Astrocyte of the spinal cord (primary cell): ENCODE results near the gene SCN11A.

ENCODE experiments used
- DNase-seq: peaks from one replicate; pipeline ENCODE4 v3.0.0; 2011; ENCODE audit warnings: low read depth, low spot score
- H3K4me3 ChIP-seq: 2 replicates; pipeline ENCODE4 v1.5.1; 2011; ENCODE audit warnings: low read depth, mild to moderate bottlenecking, low read length, moderate library complexity
- CTCF ChIP-seq: IDR thresholded peaks from 2 replicates; pipeline ENCODE4 v1.5.1; 2012; ENCODE audit warnings: low read depth, mild to moderate bottlenecking, low read length, inconsistent platforms
- in situ Hi-C: cut with HindIII; loops from 2 replicates; pipeline ENCODE4 v1.10.0; 2017; ENCODE audit warnings: low sequenced_read_pairs

SCN11A gene

DNA sequence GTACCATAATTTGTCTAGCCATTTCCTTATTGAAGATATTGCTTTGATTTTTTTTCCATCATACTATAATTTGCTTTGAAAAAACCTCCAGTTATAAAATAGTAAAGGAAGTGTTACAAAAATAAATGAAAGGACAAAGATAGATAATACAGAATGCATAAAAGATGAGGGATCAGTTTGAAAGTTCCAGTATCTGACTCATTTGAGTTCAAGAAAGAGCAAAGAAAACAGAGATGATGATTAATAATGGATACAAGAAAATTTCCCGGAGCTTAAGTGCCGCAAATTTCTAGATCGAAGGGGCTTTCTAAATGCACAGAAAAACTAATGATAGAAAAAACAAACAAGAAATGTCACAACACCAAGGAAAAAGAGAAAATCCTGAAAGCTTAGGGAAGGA, 4.4 kb upstream of the SCN11A start:
- no peak overlapping the region for H3K4me3 ChIP-seq
- no peak for TF ChIP-seq CTCF
- DNase-seq, result peak; percentile 19
- in situ Hi-C loops, result no loop called here

GRCh38 chr3:39053696-39054095, 2.0 kb upstream of the SCN11A start:
- in situ Hi-C loops, result no loop called here
- no peak for DNase-seq
- no peak for TF ChIP-seq CTCF
- H3K4me3 ChIP-seq, result no peak overlapping the region

- no peak for TF ChIP-seq CTCF
- H3K4me3 ChIP-seq, result peak overlapping the region; percentile 83
- in situ Hi-C loops, result no loop called here
- no peak for DNase-seq
These were observed 839 bp upstream of the SCN11A start for GRCh38 chr3:39052583-39052982.

DNA sequence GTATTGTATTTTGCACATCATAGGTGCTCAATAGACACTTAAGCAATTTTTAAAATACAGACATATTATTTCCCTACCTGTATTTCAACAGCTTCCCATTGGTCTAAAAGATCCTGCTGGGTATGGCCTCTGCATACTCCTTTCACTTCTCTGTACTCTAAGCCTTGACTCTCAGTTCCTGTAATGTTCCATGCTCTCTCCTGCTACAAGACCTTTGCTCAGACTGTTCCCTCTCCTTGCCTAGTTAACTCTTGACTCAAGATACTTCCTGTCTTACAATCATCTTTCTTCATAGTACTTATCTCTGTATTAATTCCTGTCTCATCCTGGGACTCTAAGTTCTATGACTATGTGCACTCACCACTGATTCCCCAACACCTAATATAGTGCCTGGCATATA, 1.7 kb downstream of the SCN11A start:
- no peak for DNase-seq
- in situ Hi-C loops, result no loop called here
- no peak for TF ChIP-seq CTCF
- H3K4me3 ChIP-seq, result no peak overlapping the region

DNA sequence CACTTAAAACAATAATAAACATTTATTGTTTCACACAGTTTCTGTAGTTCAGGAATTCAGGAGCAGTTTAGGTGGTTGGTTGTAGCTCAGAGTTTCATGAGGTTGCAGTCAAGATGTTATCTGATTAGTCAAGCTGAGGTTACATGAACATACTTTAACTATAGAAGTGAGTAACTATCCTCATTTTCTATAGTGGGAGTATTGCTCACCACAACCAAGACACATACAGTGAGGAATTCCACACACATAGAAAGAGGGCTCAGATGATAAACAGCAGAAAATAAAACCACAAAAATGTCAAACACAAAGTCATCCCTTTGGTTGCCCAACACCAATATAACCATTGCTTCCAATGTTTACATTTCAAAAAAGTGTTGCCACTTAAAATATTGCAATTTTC, 13.6 kb downstream of the SCN11A start:
- H3K4me3 ChIP-seq, result no peak overlapping the region
- DNase-seq, result peak; percentile 27
- in situ Hi-C loops, result no loop called here
- TF ChIP-seq CTCF, result no peak

DNA sequence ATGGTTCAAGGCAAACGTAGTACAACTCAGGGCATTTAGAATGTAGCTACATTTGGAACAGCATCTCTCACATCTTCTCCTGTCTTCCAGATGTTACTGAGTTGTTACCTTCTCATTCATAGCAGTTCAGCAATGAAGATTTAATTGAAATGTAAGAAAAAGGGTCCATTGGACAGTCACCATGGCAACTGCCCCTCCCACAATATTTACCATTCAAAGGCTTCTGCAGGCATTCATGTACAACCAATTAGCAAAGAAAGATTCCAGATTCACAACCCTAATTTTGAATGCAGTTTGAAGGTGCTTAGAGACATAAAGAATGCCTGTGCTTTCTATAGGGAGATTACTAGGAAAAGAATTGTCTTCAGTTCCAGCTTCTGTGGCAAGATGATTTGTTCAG, 22.2 kb downstream of the SCN11A start:
- no peak for TF ChIP-seq CTCF
- H3K4me3 ChIP-seq, result no peak overlapping the region
- no peak for DNase-seq
- in situ Hi-C loops, result no loop called here

DNA sequence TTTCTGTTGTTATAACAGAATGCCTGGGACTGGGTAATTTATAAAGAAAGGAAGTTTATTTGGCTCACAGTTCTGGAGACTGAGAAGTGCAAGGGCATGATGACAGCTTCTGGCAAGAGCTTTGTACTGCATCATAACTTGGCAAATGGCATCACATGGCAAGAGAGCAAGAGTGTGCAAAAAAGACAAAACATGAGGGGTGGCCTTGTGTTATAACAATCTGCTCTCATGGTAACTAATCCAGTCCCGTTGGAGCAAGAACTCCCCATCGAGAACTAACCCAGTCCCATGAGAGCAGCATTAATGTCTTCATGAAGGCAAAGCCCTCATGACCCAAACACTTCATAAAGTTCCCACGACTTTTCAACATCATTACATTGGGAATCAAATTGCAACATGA, 23.2 kb downstream of the SCN11A start:
- no peak overlapping the region for H3K4me3 ChIP-seq
- in situ Hi-C loops, result no loop called here
- no peak for DNase-seq
- TF ChIP-seq CTCF, result no peak
